ENCODE data around the gene TMEM132D.

GRCh38 chr12:129631316-129631715 lies 272.5 kb downstream of the TMEM132D start:
- TF ChIP-seq CTCF (IDR thresholded peaks at IDR 0.05) (no peak), POLR2AphosphoS5 (IDR thresholded peaks at IDR 0.05; ENCODE audit: low read depth, low read length) (no peak)
